Adipocyte (in vitro differentiated cells): ENCODE results near the gene TNNT2.
A peak's percentile ranks its signal among the peaks of the same experiment; 100 is the strongest.

ENCODE experiments used
- DNase-seq: peaks from one replicate; pipeline ENCODE4 v3.0.0-alpha.2; 2015; ENCODE audit warnings: low read depth
- H3K27me3 ChIP-seq: replicated peaks from 2 replicates; pipeline ENCODE4 v1.7.0; 2013; ENCODE audit warnings: mild to moderate bottlenecking, low read length, moderate library complexity; ENCODE audit not compliant: control insufficient read depth, insufficient read depth
- H3K36me3 ChIP-seq: 2 replicates; pipeline ENCODE4 v1.7.0; 2013; ENCODE audit warnings: low read length, mild to moderate bottlenecking, moderate library complexity; ENCODE audit not compliant: control insufficient read depth, insufficient read depth, severe bottlenecking
- H3K4me1 ChIP-seq: 2 replicates; pipeline ENCODE4 v1.7.0; 2013; ENCODE audit warnings: mild to moderate bottlenecking, low read length, moderate library complexity; ENCODE audit not compliant: control insufficient read depth, insufficient read depth
- H3K4me3 ChIP-seq: 2 replicates; pipeline ENCODE4 v1.7.0; 2013; ENCODE audit warnings: mild to moderate bottlenecking, low read length, moderate library complexity
- H3K9ac ChIP-seq: 2 replicates; pipeline ENCODE4 v1.7.0; 2013; ENCODE audit warnings: mild to moderate bottlenecking, low read length, moderate library complexity
- H3K9me3 ChIP-seq: 2 replicates; pipeline ENCODE4 v1.7.0; 2013; ENCODE audit warnings: mild to moderate bottlenecking, low read length, moderate library complexity; ENCODE audit not compliant: control insufficient read depth

Gene TNNT2

DNA sequence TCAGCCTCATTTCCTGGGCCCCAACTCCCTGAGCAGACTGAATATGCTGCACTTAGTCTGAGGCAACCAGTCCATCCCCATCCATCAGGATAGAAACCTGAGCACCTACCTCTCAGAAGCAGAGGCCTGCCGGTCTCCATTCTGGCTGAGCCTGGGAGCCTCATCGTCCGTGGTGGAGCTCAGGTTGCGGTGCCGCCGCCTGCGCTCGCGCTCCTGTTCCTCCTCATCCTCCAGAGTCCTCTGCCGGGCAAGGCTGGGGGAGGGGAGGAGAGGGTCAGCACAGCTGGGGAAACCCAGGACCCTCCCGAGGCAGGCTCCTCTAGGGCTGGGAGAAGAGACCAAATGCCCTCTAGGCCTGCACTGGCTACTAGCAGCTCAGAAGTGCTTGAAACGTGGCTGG, 11.6 kb upstream of the TNNT2 start:
- Histone ChIP-seq H3K4me3 (no peak overlapping the region), H3K9me3 (no peaks in the 10 kb centered on the region), H3K36me3 (no peaks in the 10 kb centered on the region), H3K27me3 (peaks cover 38% of the 10 kb centered on the region), H3K9ac (no peak overlapping the region), H3K4me1 (peaks cover 8% of the 10 kb centered on the region)
- DNase-seq, result no peak

DNA sequence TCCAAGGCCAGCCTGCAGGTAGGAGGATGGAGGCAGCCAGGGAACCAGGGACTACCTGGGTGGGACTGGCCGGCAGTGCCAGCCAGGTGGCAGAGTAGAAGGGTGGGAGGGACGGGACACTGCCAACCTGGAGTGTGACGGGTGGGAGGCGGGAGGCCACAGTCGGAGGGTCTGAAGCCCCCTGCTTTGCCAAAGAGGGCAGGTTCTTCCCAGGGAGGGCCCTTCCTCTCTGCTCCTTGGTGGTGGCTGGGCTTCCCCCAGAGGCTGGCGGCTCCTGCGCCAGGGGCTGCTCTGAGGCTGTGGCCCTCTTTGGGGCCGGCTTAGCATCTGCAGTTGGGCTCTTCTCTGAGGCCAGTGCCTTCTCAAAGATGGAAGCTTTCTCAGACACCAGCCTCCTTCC, 8.7 kb upstream of the TNNT2 start:
- peaks cover 15% of the 10 kb centered on the region for H3K4me1 ChIP-seq
- H3K9me3 ChIP-seq, result no peaks in the 10 kb centered on the region
- no peak overlapping the region for H3K9ac ChIP-seq
- no peak for DNase-seq
- peaks cover 21% of the 10 kb centered on the region for H3K27me3 ChIP-seq
- H3K4me3 ChIP-seq, result no peak overlapping the region
- no peaks in the 10 kb centered on the region for H3K36me3 ChIP-seq

DNA sequence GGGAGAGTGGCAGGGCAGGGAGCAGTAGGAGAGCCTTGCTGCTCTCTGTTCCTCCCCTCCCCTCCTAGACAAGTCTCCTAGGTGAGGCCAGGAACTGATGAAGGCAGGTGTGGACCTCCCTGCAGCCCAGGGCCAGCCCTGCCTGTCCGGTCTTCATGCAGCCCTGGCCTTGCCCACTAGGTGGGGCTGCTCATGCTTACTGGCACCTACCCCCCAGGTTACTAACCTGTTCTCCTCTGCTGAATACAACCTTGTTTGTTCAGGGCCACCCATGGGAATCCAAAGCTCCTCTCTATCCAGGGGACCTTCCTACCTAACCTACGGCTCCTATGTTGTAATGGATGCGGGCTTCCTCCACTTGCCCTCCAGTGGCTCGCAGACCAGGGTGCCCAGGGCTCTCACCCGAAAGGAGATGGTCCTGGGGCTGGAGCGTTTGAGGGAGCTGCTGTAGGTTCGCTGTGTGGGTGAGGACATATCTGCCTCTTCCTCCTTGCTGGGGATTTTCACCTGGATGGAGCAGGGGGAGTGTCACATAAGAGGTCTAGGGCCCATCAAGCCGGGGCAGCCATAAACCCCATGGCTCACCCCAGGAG, 7.9 kb upstream of the TNNT2 start:
- H3K36me3 ChIP-seq, result no peaks in the 10 kb centered on the region
- peak; percentile 51 for DNase-seq
- no peak overlapping the region for H3K9ac ChIP-seq

DNA sequence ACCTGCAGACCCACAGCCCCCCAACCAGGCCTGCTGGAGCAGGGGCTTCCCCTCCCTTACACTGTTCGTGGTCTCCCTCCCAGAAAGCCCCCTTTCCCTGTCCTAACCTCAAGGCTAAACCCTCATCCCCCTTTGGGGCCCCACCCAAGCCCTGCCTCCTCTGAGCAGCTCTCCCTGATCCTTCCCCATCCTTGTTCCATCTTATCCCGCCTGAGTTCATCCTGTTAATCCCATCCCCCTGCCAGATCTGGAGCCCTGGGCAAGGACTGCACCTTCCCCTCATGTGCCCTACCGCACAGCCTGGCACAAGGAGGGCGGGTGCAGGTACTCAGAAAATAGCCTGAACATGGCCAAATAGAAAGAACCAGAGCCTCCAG, 6.9 kb upstream of the TNNT2 start:
- Histone ChIP-seq H3K4me3 (no peak overlapping the region), H3K4me1 (peaks cover 15% of the 10 kb centered on the region), H3K27me3 (peaks cover 19% of the 10 kb centered on the region), H3K36me3 (no peaks in the 10 kb centered on the region), H3K9me3 (no peaks in the 10 kb centered on the region), H3K9ac (no peak overlapping the region)
- no peak for DNase-seq

More for the DNA sequence above, 7.9 kb upstream of the TNNT2 start:
- H3K4me1 ChIP-seq, result peaks cover 15% of the 10 kb centered on the region
- no peaks in the 10 kb centered on the region for H3K9me3 ChIP-seq
- peaks cover 19% of the 10 kb centered on the region for H3K27me3 ChIP-seq
- no peak overlapping the region for H3K4me3 ChIP-seq

DNA sequence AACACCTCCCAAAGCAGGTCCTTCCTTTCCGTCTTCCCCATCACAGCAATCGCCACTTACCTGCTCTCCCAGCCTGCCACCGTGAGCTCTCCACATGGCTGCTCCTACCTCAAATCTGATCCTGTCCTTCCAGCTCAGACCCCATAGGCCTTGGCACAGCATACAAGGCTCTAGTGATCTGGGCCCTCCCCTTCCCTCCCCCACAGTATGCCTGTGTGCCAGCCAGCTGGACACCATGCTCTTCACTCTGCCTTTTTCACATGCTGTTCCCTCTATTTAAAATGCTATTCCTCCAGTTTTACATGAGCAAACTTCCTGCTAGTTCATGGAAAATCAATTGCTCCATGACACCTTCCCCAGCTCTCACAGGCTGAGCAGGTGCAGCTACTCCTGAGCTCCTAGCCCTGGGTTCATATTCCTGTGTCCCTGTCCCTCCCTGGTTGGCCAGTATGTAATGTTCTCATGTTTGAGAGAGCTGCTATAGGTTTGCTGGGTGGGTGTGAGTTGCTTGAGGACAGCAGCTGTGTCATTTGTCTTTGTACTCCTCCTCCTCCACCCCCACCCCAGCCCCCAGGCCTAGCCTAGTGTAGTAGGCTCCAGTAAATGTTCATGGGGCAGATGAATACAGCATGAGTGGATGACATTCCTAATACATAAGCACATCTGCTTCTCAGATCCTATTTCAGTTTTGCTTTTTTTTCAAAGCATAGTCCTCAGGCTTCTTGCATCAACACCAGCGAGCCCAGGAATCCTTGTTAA, 6.3 kb upstream of the TNNT2 start:
- Histone ChIP-seq H3K9me3 (no peaks in the 10 kb centered on the region), H3K4me1 (peaks cover 15% of the 10 kb centered on the region), H3K36me3 (no peaks in the 10 kb centered on the region), H3K4me3 (no peak overlapping the region), H3K9ac (no peak overlapping the region), H3K27me3 (peaks cover 13% of the 10 kb centered on the region)
- DNase-seq, result peak; percentile 92

DNA sequence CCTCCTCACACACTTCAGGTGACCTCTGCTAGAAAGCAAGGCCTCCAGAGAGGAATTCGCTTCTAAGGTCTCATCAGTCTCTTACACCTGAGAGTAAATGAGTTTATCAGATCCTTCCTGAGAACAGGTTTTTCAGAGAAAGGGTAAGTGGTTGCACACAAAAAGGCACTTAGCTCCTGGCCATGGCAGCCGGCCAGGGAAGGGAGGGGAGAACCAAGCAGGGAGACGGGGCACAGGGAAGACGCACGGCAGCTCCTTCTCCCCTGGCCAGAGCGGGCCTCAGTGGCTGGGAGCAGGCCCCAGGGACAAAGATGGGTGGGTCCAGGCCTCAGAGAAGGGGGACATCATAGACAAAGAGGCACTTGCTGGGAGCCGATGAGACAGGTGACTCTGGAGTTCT, 3.6 kb upstream of the TNNT2 start:
- H3K4me3 ChIP-seq, result no peak overlapping the region
- peaks cover 15% of the 10 kb centered on the region for H3K4me1 ChIP-seq
- H3K9me3 ChIP-seq, result no peaks in the 10 kb centered on the region
- H3K36me3 ChIP-seq, result no peaks in the 10 kb centered on the region
- H3K27me3 ChIP-seq, result peaks cover 6% of the 10 kb centered on the region
- no peak for DNase-seq
- H3K9ac ChIP-seq, result no peak overlapping the region

DNA sequence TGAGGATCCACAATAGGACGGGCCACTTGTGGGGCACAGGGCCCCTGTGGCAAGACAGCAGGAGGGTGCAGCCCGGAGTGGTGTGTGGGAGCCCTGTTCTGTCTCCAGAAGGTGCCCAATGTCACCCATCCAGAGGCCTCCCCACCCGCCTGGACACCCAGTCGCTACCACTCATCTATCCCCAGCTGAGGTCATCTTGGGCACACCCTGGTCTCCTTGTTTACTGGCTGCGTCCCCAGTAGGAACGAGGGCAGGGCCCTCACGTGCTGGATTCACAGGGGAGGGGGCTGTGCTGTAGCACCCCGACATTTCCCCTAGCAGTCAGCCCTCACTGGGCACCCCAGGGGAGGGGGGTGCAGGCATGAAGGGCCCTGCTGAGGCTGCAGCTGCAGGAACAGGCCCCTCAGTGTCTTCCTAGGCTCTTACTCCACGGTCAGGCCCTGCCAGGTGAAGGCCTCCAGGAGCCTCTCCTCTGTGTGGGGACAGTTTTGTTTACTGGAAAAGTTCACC, 2.3 kb upstream of the TNNT2 start:
- Histone ChIP-seq H3K27me3 (peaks cover 20% of the 10 kb centered on the region), H3K9ac (no peak overlapping the region), H3K4me1 (peaks cover 14% of the 10 kb centered on the region), H3K9me3 (no peaks in the 10 kb centered on the region), H3K4me3 (no peak overlapping the region), H3K36me3 (no peaks in the 10 kb centered on the region)
- DNase-seq, result no peak

DNA sequence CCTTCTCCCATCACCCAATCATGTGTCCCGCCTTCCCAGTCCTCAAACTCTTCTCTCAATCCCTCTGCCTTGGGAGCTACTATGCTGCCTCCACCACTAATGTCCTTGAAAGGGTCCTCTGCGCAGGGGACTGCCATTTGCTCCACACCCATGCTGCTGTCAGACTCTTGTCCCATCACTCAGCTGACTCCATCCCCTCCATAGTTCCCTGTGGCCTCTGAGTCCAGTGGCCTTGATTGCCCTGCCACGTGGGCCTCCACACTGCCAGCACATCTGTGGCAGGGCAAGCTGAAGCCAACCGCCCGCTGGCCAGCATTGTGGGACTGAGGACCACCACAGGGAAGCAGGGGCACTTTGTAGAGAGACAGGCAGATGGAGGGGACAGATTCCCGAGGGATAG, 1.3 kb upstream of the TNNT2 start:
- peaks cover 30% of the 10 kb centered on the region for H3K27me3 ChIP-seq
- H3K9me3 ChIP-seq, result no peaks in the 10 kb centered on the region
- H3K4me3 ChIP-seq, result no peak overlapping the region
- H3K4me1 ChIP-seq, result peaks cover 4% of the 10 kb centered on the region
- H3K9ac ChIP-seq, result no peak overlapping the region
- DNase-seq, result no peak
- H3K36me3 ChIP-seq, result no peaks in the 10 kb centered on the region

DNA sequence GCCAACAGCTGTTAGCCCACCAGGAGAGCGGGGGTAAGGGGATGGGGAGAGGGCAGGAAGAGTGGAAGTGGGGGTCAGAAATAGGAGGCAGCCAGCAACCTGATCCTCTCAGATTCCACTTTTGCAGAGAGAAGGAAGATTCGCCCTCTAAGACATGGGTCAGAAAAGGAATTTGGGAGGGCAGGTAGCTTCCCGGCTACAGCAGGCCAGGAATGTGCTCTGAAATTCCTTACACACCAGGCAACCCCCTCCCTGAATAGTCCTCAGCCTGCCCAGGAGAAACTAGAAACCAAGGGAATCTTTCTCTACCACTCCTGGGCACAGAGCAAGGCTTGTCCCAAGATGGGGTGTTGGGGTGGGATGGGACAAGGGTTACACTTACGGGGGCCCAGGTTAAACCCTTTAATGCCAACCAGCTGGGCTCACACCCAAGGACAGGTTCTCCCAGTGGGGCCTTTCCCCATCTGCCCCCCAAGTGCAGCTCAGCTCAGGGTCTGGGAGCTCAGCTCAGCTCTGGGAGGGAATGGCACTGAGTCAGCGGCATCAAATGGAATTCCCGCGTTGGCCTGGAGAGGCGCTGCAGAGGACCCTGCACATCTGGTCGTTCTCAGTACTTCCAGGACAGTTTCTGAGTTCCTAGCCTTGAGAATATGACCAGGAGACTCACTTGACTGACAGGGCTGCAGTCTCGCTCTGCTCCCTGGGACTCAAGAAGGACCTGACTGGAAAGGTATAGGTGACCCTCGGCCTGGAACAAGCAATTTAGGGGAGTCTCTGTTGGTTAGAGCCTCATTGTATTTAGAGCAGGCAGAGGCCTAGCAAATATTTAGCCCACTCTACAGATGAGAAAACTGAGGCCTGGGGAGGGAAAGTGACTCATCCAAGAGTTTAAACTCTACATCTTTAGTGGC, 761 bp downstream of the TNNT2 start:
- no peaks in the 10 kb centered on the region for H3K4me1 ChIP-seq
- peak; percentile 52 for DNase-seq

DNA sequence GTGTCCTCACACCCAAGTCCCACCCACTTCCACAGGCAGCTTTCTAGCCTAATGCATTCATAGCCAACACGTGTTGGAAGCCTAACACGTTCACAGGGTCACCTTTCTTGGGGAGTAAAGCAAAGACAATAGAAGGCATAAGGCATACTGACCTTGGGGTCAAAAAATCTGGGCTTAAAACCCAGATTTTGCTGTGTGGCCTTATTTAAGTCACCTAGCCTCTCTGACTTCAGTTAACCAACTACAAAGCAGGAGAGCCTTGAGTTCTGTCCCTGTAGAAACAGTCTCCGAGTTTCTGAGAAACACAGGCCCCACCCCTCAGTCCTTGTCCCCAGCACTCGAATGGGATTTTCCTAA, 1.4 kb downstream of the TNNT2 start:
- H3K4me1 ChIP-seq, result no peaks in the 10 kb centered on the region
- H3K9me3 ChIP-seq, result no peaks in the 10 kb centered on the region
- no peak overlapping the region for H3K9ac ChIP-seq
- no peak for DNase-seq
- H3K36me3 ChIP-seq, result no peaks in the 10 kb centered on the region
- no peak overlapping the region for H3K4me3 ChIP-seq
- peaks cover 57% of the 10 kb centered on the region for H3K27me3 ChIP-seq

More for the DNA sequence above, 761 bp downstream of the TNNT2 start:
- Histone ChIP-seq H3K4me3 (no peak overlapping the region), H3K36me3 (no peaks in the 10 kb centered on the region), H3K9me3 (no peaks in the 10 kb centered on the region), H3K27me3 (peaks cover 51% of the 10 kb centered on the region), H3K9ac (no peak overlapping the region)

DNA sequence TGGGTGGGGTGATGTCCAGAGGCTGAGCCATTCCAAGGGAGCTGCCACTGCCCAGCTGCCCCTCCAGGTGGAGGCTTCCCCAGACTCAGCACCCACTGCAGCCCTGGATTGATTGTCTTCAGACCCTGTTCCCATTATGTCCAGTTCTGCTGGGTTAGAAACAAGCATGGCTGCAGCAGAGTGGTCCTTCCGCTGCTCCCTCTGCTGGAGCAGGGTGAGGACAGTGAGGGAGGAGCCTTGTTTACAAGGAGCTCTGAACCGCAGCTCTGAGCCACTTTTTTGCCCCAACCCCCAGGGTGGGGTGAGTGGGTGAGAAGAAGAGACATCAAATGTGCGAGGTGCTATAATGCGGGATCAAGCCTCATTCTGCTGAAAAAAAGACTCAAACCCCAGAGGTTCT, 2.3 kb downstream of the TNNT2 start:
- no peaks in the 10 kb centered on the region for H3K4me1 ChIP-seq
- no peaks in the 10 kb centered on the region for H3K9me3 ChIP-seq
- H3K4me3 ChIP-seq, result no peak overlapping the region
- DNase-seq, result no peak
- no peak overlapping the region for H3K9ac ChIP-seq
- H3K36me3 ChIP-seq, result no peaks in the 10 kb centered on the region
- H3K27me3 ChIP-seq, result peaks cover 66% of the 10 kb centered on the region
